Smooth muscle cell of the brain vasculature (primary cell): ENCODE data around the gene SPTLC3.

Source experiments
- DNase-seq: peaks from one replicate; pipeline ENCODE4 v3.0.0-alpha.2; 2012; ENCODE audit warnings: low read depth, low spot score

Gene SPTLC3

GRCh38 chr20:13031751-13032150 lies 23.0 kb downstream of the SPTLC3 start:
- no peak for DNase-seq

GRCh38 chr20:13034115-13034514 lies 25.3 kb downstream of the SPTLC3 start:
- no peak for DNase-seq

DNA sequence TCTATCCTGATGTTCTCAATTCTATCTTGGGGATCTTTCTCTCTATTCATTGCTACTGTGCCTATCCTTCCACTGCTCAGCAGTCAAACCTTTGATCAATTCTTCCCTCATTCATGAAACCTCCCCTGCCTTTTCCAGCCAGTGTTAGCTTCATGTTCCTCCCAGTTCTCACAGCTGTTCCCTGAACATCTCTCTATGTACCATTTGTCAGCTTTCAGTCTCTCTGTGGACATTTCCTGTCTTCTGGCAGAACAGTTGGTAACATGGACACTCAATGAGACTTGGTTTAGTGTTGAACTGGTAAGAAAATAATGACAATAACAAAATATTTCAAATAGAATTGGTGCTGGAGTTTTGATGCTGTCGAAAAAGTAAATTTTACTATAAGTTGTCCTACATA lies 26.2 kb downstream of the SPTLC3 start:
- DNase-seq, result no peak

DNA sequence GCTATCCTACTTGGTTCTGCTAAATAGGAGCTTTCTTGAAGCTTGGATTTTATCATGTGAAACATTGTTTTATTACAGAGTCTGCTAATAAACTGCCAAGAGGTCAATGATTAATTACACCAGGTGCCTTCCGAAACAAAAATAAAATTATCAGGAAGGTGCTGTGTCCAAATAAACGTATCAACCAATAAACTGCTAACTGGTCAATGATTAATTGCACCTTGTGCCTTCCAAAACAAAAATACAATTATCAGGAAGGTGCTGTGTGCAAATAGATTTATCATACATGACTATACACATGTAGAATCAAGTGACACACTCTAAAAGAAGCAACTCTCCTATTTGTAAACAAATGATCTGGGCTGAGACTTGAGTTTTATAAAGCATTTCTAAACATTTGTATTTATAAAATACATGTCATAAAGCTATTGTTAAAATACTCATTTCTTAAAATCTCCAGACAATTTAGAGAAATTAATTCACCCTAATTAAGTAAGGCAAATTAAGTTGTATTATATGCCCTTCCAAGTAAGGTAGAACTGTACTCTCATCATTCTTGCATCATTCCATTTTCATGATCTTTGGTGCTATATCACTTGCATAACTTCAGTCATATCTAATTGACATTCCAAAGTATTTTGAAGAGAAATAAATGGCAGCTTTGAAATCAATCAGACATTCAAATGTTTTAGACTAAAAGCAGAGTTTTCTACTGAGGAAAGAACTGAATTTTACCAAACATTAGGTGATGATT lies 26.8 kb downstream of the SPTLC3 start:
- DNase-seq, result no peak

DNA sequence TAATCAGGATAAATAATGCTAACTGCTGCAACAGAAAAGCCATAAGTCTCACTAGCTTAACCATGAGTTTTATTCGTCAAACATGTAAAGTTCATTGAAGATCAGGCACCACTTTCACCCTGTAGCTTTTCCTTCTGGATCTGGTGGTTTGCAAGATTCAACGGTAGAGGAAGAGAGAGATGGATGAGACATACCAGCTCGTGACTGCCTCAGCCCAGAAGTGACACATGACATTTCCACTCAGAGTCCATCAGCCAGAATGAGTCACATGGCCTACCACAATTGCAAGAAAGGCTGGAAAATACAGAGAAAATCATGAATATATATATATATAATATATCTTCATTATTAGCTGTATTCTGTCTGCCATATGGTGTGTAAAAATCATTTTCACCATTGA lies 29.0 kb downstream of the SPTLC3 start:
- no peak for DNase-seq

DNA sequence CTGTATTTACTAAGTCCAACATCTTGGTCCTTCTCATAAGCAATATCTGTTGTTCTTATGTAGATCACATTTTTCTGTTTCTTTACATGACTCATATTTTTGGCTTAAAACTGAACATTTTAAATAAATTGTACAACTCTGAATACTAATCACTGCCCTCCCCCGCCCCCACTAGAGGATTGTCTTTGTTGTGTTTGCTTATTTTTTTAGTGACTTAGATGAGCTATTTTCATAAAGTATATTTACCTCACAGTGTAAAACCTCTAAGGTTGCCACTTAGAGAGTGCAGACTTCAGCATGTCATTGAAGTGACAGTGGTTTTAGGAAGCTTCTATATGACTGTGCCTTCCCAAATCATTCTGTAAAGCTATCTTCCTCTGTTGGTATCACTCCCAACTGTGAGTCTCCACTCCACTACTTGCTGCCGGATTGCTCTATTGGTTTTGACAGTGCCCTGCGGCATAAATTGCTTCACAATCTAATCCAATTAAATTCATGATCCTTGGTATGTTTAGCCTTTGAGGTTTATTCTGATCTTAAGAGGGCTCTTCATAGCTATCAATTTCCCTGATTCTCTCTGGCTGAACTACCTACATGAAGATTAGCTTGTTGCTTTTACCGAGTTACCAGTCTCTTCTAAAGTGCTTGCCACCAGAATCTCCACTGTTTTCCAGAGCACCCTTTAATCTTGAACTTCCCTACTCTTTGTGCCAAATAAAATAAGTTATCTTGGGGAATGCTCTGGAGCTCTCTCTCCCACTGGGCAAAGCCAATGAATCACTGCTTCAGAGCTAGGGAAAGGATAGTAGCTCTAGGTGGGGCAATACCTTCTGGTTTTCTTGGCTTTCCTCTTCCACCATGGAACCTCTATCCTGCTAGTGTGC lies 33.0 kb downstream of the SPTLC3 start:
- DNase-seq, result no peak

- DNase-seq, result no peak
Measured at GRCh38 chr20:13042458-13042794, 33.7 kb downstream of the SPTLC3 start.

- no peak for DNase-seq
Measured at GRCh38 chr20:13046409-13046808, 37.6 kb downstream of the SPTLC3 start.

DNA sequence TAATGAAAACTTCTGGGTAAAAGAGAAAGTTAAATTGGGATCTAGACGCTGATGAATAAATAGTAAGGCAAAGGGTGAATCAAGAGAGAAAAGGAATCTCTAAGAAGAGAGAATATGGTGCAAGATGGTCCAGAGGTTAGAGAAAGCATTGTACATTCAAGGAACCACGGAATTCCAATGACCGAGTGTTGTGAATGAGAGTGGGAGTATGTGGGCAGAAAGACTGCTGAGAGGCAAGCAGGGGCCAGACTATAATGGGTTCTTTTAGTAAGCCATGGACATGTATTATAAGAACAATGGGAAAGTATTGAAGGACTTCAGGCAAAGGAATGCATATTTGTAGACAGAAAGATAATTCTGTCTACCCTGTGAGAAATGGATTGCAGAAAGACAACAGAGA lies 45.2 kb downstream of the SPTLC3 start:
- DNase-seq, result no peak

DNA sequence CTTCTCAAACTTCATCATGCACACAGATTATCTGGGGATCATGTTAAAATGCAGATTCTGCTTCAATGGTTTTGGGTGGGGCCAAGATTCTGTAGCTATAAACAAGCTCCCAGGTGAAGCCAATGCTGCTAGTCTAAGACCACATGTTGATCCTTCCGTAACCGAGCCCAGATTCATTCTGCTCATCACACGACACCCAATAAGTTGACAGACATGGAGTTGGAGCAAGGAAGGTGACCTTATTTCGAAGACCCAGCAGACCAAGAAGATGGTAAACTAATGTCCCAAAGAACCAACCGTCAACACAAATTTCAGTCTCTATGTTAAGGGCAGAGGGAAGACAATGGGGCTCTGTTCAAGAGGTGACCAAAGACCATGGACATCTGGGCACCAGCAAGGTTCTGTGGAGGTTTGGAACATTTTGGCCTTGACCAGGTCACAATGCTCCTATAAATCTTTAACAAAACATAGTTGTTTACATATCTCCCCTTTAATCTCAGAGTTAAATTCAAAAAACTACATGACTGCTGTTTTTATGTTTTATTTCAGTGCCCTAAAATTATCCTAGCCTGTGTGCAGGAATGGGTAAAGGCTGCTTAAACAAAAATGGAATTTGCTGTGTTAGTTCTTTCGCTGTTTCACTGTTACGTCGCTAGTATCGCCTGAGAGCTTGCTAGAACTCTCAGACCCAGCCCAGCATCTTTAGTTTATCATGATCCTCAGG lies 50.1 kb downstream of the SPTLC3 start:
- DNase-seq, result no peak

GRCh38 chr20:13059398-13060136 lies 50.8 kb downstream of the SPTLC3 start:
- DNase-seq, result no peak

DNA sequence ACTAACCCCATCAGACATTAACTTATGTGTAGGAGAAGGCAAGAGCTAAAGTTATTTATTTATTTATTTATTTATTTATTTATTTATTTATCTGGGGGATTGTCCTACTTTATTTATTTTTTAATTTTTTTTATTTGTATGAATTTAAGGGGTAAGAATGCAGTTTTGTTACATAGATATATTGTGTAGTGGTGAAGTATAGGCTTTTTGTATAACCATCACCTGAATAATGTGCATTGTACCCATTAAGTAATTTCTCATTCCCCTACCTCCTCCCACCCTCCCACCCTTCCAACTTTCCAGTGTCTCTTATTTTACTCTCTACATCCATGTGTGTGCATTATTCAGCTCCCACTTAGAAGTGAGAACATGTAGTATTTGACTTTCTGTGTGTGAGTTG lies 51.6 kb downstream of the SPTLC3 start:
- no peak for DNase-seq

GRCh38 chr20:13061381-13061780 lies 52.6 kb downstream of the SPTLC3 start:
- no peak for DNase-seq

- no peak for DNase-seq
Measured at GRCh38 chr20:13062789-13063188, 54.0 kb downstream of the SPTLC3 start.

- no peak for DNase-seq
Measured at GRCh38 chr20:13068336-13068735, 59.6 kb downstream of the SPTLC3 start.

GRCh38 chr20:13081877-13082276 lies 73.1 kb downstream of the SPTLC3 start:
- no peak for DNase-seq

DNA sequence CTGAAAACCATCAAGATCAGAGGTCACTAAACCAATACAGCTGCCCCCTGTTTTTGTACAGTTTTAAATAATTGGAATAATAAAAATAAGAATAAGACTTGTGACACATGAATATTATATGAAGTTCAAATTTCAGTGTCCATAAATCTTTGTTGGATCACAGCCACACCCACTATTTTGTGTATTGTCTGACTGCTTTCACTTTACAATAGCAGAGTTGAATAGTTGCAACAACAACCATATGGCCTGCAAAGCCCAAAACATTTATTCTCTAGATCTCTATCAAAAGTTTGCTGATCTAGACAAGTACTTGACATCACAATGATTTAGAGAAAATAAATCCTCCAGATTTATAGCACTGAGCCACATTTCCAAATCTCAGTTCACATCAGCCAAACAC lies 73.6 kb downstream of the SPTLC3 start:
- DNase-seq, result no peak

- no peak for DNase-seq
Measured at GRCh38 chr20:13085275-13085674, 76.5 kb downstream of the SPTLC3 start.

- no peak for DNase-seq
Measured at GRCh38 chr20:13089950-13090469, 81.2 kb downstream of the SPTLC3 start.

GRCh38 chr20:13092111-13092510 lies 83.3 kb downstream of the SPTLC3 start:
- DNase-seq, result no peak

DNA sequence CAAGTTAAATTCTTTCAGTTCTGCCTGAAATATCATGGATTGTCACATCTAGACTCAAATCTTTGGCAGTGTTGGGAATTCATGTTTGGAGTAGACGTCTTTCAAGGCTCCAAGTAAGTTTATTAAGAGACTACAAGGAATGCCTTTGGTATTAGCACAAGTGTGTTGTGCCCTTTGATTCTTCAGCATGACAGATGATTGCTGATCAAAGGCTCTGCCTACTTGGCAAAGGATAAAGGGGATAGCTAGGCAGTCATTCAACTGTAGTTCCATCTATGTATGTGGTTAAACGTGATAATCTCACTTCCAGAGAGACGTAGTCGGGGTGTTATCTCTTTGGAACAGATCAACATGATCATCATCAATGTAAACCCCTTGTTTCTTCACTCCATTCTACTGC lies 86.2 kb downstream of the SPTLC3 start:
- DNase-seq, result no peak
